A172 (cell line): ENCODE results near the gene ENC1. TPM values are rescaled to one million over a fixed set of nuclear protein-coding genes. Genes with fewer than 3 reads are reported as not detected.

Experiments
- total RNA-seq: library from RNA; depleted of rRNA; stranded (reverse); fragments of >200 nt; shearing (Covaris generic); gene quantifications from 2 replicates; pipeline ENCODE4 v1.2.3, GENCODE V29; 2014; rRNA removed

The ENC1 gene
- total RNA-seq, 1 experiment from 2014 or later: 28.3 TPM

Other genes with a start within 250 kb of the ENC1 start
- gene HEXB, start 44.5 kb upstream of the ENC1 start, total RNA-seq: 438 and 450 TPM in 2 replicates
- gene GFM2, start 126.4 kb upstream of the ENC1 start, total RNA-seq: 99.2 and 103 TPM in 2 replicates
- 199 and 320 TPM in 2 replicates for gene NSA2, start 126.5 kb upstream of the ENC1 start, total RNA-seq
- gene FAM169A, start 225.7 kb upstream of the ENC1 start, total RNA-seq: 28.3 and 33.0 TPM in 2 replicates